Stimulated activated CD8-positive, alpha-beta memory T cell treated with anti-CD3 and anti-CD28 coated beads, Interleukin-7, amount 100 ng/mL, for 1 hour (primary cell): Measurements from ENCODE around the gene OXER1.

Experiments
- DNase-seq, 2 donors: peaks; one replicate each; pipeline ENCODE4 v3.0.0-alpha.2; 2020; ENCODE audit warnings: low read depth in 2 of 2

OXER1 gene, protein sequence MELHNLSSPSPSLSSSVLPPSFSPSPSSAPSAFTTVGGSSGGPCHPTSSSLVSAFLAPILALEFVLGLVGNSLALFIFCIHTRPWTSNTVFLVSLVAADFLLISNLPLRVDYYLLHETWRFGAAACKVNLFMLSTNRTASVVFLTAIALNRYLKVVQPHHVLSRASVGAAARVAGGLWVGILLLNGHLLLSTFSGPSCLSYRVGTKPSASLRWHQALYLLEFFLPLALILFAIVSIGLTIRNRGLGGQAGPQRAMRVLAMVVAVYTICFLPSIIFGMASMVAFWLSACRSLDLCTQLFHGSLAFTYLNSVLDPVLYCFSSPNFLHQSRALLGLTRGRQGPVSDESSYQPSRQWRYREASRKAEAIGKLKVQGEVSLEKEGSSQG

DNA sequence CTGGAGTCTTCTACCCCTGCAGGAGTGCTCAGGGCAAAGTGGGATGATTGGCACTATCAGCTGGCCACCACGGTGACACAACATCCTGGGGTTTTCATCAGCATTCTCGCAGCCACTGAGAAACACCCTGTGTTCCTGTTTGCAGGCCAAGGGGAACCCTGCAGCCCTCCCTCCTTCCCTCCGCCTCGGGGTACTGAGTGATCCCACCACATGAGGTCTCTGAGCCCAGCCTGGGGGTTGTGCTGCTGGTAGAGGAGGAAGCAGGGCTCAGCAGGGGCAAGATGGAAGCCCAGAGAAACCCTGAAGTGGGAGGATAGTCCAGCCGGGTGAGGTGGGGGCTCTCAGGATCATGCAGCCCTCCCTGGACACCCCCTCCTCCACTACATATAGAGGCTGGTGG is at the start of gene OXER1:
OXER1 (minus strand) TSS at position 40 of the 400 bp plus-strand sequence. CDS start 73 bp downstream, outside the sequence.
- no peak for DNase-seq

DNA sequence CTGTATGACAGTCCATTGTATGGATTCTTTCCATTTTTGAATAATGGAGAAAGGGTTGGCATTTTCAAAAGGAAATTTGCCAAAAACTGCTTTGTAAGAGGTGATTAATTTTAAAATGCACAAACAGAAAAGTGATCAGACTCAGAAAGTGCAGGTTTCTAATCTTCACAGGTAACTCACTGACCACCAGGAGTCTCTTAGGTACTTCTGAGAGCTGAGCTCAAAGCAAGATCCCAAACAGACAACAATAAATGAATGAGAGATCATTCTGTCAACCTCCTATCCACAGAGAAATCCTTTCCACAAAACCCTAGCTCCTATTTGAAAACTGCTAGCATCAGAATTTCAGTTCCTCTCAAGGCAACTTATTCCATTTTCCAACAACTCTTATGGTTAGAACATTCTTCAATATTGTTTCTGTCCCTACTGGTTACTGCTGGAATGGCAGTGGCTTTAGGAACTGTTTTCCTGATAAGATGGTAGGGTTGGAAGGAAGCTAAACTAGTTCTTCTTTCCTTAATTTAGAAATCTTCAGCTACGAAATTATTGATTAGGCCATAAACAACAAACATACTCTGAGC is 49.1 kb upstream of the OXER1 start:
- DNase-seq = no peak

- peak in 1 of 2 donors; percentile 6 for DNase-seq
Measured at GRCh38 chr2:42810971-42811811, 47.3 kb upstream of the OXER1 start.

DNA sequence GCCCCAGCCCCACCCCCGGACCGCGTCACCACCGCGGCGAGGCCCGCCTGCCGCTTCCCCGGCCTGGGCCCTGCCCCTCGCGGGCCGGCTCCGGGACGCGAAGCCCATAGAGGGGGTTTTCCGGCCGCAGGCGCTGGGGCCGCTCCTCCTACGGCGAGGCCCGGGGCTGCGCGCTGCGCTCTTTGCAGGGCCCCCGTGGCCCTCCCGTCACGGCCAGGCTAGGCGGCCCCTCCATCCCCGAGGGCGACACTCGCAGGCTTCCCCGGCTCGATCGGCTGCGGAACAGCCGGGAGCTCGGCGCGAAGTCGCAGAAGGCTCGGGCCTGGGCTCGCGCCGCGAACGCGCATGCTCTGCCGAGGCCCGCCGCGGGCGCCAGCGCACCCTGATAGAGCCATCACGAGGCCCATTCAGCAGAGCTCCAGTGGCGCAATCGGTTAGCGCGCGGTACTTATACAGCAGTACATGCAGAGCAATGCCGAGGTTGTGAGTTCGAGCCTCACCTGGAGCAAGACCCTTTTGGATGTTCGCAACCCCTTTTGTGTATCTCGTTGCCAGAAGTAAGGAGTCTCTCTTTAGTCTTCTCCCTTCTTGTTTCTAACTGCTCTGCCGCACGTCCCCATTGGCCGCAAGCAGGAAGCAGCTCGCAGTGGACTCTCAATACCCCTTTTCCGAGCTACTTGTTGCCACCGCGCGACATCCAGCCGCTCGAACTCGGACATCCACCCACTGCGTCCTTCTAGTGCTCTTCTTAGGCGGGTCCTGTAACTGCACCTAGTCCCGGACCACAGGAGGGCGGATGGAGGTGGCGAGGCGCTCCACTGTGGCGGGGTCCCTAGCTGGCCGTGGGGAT is 46.4 kb upstream of the OXER1 start:
- DNase-seq = peak; percentile 91

DNA sequence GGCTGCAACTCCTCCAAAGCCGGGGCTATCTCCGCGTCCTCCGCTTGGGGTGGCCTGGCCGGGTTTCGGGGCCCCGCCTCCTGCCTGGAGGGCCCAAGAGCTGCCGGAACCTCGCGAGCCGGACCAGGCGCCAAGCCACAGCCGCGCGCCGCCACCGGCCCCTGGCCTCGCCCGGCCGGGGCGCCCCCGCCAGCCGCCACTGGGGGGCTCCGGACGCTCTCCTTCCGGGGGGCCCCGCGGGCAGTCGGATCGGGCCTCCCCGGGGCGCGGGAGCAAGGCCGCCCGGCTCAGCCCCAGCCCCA is 45.8 kb upstream of the OXER1 start:
- DNase-seq = no peak

DNA sequence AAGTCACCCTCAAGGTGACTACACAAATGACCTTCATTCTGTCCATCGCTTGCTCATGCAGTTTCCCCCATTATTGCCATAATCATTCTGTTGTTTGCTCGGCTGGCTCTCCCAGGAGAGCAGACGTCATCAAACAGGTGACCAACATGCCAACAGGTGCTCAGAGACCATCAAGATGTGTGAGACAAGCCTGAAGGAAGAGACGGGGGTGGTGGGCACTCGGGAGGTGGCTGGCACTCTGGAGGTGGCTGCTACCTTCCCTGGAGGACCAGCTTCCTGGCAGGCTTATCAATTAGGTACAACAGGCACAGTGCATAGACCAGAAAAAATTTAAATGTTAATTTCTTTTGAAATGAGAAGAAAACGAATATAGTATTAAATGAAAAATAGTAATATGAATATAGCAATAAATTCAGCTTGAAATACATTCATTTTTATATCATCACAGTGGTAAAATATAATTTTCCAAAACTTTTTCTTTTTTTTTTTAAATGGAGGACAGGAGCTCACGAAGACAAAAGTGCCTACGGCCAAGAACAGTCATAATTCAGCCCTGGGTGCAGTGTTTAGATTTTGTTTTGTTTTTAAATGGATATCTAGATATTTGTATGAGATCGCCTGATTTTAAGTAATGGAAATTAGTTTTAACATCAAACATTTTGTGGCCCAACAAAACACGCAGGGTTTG is 45.3 kb upstream of the OXER1 start:
- DNase-seq = no peak

DNA sequence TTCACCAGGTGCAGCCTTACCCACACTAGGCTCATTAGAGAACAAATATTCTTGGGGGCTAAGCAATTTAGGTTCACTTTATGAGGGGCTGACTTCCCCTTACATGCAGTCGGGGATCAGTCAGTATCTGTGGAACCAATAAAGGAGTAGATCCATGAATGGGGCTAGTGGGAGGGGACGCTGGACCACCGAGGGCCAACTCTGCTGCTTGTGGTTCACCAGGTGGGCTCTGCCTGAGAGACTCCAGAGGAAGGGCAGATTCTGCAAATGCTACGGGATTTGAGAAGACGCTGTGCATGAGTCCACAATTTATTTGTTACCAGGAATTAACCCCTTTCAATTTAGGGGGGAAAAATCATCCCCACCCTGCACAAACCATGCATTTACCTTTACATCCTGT is 44.4 kb upstream of the OXER1 start:
- DNase-seq = no peak

DNA sequence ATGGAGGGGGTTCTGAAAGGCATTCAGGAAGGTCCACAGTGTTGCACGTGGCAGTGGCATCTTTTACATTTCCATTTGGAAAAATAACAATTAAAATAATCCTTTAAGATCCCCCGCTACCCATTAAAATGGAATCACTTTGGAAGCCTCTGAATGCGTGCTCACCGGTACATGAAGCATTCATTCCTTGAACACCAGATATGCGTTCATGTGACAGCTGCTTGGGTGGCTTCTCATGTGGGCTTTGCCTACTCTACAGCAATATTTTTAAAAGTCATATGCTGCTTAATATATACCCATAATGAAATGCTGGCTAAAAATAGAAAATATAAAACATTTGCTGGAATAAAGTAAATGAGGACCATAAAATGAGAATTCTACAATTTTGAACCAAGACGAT is 42.9 kb upstream of the OXER1 start:
- DNase-seq = no peak

DNA sequence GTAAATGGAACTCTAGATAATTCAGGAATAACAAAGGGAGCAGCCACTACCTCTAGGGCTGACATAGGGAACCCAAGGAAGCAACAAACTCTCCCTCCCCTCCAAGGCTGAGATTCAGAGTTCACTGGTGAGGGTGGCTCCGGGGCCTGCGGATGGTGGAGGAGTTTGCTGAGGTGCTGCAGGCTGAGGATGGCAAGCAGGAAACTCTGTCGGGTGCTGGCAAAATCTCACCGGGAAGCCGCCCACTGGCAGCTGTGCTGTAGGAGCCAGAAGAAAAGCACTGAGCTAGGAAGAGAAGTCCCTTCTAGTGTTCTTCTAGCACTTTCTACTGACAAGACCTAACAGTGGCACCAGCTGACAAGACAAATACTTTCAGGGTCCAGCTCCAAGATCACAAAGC is 41.0 kb upstream of the OXER1 start:
- DNase-seq = no peak

- no peak for DNase-seq
Measured at GRCh38 chr2:42804338-42804737, 40.4 kb upstream of the OXER1 start.

- no peak for DNase-seq
Measured at GRCh38 chr2:42802150-42802549, 38.2 kb upstream of the OXER1 start.

- DNase-seq = no peak
Measured at GRCh38 chr2:42801381-42801780, 37.4 kb upstream of the OXER1 start.

GRCh38 chr2:42800981-42801380 is 37.0 kb upstream of the OXER1 start:
- DNase-seq = no peak

DNA sequence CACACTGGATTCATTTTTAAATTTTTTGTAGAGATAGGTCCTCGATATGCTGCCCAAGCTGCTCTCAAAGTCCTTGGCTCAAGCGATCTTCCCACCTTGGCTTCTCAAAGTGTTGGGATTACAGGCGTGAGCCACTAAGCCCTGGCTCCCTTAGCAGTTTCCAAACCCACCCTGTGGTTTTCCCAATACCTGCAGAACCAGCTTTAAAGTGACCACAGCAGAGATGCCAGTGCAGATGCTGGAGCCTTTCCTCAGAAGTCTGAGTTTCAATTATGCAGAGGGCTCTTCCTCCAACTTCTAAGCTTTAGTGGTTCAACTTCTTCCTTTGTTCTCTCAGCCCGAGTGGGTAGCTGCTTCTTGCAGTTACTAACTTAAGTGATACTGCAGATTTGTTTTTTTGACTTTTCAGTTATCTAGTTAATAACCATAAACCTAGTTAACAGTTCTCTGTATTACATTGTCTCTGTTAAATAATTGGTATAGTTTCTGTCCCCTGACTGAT is 36.6 kb upstream of the OXER1 start:
- no peak for DNase-seq

DNA sequence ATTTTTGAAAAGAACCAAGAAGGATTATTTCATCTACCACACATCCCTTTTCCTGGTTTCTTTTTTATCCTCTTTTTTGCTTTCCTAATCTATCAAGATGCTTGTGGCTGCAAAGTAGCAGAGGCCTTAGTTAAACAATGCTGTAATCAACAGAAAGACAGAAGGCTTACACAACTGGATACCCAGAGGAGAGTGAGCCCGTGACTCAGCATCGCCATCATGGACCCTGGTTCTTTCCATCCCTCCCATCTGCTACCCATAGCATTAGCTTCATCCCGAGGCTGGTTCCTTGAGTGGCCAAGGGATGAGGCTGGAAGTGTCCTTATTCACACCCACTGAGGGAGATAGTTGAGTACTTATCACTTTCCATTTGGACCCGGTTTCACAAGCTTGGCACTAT is 35.9 kb upstream of the OXER1 start:
- DNase-seq = no peak

GRCh38 chr2:42797281-42797680 is 33.3 kb upstream of the OXER1 start:
- DNase-seq = no peak

DNA sequence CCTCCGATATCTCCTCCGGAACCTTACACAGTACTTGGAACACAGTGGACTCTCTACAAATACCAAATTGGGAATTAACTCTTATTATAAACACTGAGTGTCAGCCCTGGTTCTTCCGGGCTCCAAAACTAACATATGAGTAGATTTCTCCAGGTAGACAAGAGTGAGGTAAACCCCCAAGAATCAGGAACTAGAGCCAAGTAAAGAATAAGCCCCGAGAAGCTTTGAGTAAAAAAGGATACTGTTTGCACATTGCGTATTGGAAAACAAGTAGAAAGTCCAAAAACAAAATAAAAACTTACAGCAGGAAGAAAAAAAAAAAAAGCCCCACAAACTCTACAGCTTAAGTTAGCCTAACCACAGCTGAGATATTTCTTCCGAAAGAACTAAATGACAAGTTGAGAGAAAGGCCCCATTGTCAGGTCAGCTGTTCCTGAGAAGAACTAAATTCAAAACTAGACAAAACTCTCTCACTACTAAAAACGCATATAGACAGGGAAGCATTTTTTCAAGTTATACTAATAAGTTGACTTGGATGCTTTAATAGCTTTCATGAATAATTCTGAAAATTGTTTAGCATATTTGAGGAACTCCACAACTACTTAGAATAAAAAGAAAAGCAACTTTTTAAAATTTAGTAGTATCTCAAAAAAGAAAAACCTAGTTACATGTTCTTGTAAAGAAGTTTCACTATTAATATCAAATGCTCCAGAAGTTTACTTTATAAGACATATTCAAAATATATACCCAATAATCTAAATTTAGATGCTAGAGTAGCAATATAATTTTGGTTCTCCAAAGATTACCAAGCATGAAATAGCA is 32.7 kb upstream of the OXER1 start:
- DNase-seq = no peak

GRCh38 chr2:42795841-42796301 is 31.9 kb upstream of the OXER1 start:
- DNase-seq = no peak

GRCh38 chr2:42795275-42795674 is 31.3 kb upstream of the OXER1 start:
- no peak for DNase-seq
